Measurements from ENCODE around the gene ZNF609. TPM values are rescaled to one million over a fixed set of nuclear protein-coding genes. Genes with fewer than 3 reads are reported as not detected.

Gene ZNF609
- polyA plus RNA-seq, 1 donor from 2014 or later, result 11.8 TPM

DNA sequence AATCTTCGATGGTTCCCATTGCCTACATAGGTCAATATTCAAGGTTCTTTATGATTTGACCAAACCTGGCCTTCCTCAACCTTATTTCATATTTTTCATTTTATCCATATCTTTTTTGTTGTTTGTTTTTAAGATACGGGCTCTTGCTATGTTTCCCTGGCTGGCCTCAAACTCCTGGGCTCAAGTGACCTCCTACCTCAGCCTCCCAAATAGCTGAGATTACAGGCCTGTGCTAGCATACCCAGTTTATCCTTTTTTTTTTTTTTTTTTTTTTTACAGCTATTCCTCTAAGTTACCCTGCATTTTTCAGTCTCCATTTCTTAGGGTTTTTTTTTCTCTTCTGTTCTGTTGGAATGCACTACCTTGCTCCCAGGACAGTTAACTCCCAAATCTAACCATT lies 14.5 kb downstream of the ZNF609 start:
- no peak overlapping the region for H3K4me3 ChIP-seq (ENCODE audit: low read length)
- TF ChIP-seq, protein P1, sequence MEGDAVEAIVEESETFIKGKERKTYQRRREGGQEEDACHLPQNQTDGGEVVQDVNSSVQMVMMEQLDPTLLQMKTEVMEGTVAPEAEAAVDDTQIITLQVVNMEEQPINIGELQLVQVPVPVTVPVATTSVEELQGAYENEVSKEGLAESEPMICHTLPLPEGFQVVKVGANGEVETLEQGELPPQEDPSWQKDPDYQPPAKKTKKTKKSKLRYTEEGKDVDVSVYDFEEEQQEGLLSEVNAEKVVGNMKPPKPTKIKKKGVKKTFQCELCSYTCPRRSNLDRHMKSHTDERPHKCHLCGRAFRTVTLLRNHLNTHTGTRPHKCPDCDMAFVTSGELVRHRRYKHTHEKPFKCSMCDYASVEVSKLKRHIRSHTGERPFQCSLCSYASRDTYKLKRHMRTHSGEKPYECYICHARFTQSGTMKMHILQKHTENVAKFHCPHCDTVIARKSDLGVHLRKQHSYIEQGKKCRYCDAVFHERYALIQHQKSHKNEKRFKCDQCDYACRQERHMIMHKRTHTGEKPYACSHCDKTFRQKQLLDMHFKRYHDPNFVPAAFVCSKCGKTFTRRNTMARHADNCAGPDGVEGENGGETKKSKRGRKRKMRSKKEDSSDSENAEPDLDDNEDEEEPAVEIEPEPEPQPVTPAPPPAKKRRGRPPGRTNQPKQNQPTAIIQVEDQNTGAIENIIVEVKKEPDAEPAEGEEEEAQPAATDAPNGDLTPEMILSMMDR (IDR thresholded peaks at IDR 0.05; ENCODE audit: poor library complexity, severe bottlenecking), result no peak
- TF ChIP-seq MXI1 (conservative IDR thresholded peaks at IDR 0.05; ENCODE audit: poor library complexity, severe bottlenecking), result no peak
- TF ChIP-seq EZH2 (IDR thresholded peaks at IDR 0.05; ENCODE audit: borderline replicate concordance, insufficient read depth, low read length, poor library complexity, severe bottlenecking), result no peak
- no peak overlapping the region for H2AFZ ChIP-seq (ENCODE audit: low read depth, low read length)
- H3K9me2 ChIP-seq (ENCODE audit: insufficient read depth, low read length), result no peaks in the 10 kb centered on the region
- H3K79me2 ChIP-seq (replicated peaks; ENCODE audit: insufficient read depth, low read length), result peaks cover 76% of the 10 kb centered on the region
- no peaks in the 10 kb centered on the region for H3K9me3 ChIP-seq (ENCODE audit: low read length)
- no peaks in the 10 kb centered on the region for H3K36me3 ChIP-seq (ENCODE audit: insufficient read depth, low read length)
- H3K27ac ChIP-seq (ENCODE audit: low read length), result no peak overlapping the region
- no peak overlapping the region for H3K9ac ChIP-seq (ENCODE audit: low read length)
- H3K4me2 ChIP-seq (ENCODE audit: low read length), result no peak overlapping the region
- H4K20me1 ChIP-seq (ENCODE audit: insufficient read depth), result no peaks in the 10 kb centered on the region
- no peaks in the 10 kb centered on the region for H3K27me3 ChIP-seq (ENCODE audit: insufficient read depth, low read depth, low read length)
- H3F3A ChIP-seq (ENCODE audit: insufficient read depth, low read length, poor library complexity, severe bottlenecking), result no peaks in the 10 kb centered on the region

DNA sequence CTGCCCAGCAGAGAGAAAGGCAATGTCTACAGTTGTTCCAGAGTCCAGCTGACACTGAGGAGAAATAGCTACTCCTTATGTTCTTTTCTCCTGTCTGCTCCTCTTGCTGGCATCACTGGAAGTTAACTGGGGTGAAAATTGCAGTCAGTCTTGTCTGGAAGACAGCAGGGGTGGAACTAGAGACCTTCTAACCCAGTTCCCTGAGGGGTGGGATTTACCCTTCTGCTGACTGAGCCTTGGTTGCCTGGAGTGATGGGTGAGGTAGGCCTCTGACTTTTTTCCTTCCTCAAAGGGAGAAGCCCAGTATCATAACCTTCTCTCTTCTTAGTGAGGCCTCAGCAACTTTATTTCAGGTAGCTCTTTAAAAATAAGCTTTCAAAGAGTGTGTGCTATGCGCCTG lies 16.2 kb downstream of the ZNF609 start:
- TF ChIP-seq TAF1 (IDR thresholded peaks at IDR 0.05; ENCODE audit: low read depth) (no peak), POLR2AphosphoS5 (IDR thresholded peaks at IDR 0.05) (no peak), MXI1 (conservative IDR thresholded peaks at IDR 0.05; ENCODE audit: poor library complexity, severe bottlenecking) (no peak), RAD21 (conservative IDR thresholded peaks at IDR 0.05) (no peak), EP300 (conservative IDR thresholded peaks at IDR 0.05; ENCODE audit: poor library complexity, severe bottlenecking) (no peak), EZH2 (IDR thresholded peaks at IDR 0.05; ENCODE audit: borderline replicate concordance, insufficient read depth, low read length, poor library complexity, severe bottlenecking) (no peak), SMC3 (conservative IDR thresholded peaks at IDR 0.05; ENCODE audit: poor library complexity) (no peak)
- Histone ChIP-seq H3K9ac (ENCODE audit: low read length) (no peak overlapping the region), H3K9me3 (ENCODE audit: low read length) (no peaks in the 10 kb centered on the region), H3K9me2 (ENCODE audit: insufficient read depth, low read length) (no peaks in the 10 kb centered on the region), H3K36me3 (ENCODE audit: insufficient read depth, low read length) (no peaks in the 10 kb centered on the region), H3F3A (ENCODE audit: insufficient read depth, low read length, poor library complexity, severe bottlenecking) (no peaks in the 10 kb centered on the region), H4K20me1 (ENCODE audit: insufficient read depth) (no peaks in the 10 kb centered on the region), H3K27ac (ENCODE audit: low read length) (no peak overlapping the region), H3K27me3 (ENCODE audit: insufficient read depth, low read depth, low read length) (no peaks in the 10 kb centered on the region), H3K4me3 (ENCODE audit: low read length) (no peak overlapping the region), H2AFZ (ENCODE audit: low read depth, low read length) (no peak overlapping the region), H3K4me2 (ENCODE audit: low read length) (no peak overlapping the region), H3K79me2 (replicated peaks; ENCODE audit: insufficient read depth, low read length) (peaks cover 70% of the 10 kb centered on the region)

DNA sequence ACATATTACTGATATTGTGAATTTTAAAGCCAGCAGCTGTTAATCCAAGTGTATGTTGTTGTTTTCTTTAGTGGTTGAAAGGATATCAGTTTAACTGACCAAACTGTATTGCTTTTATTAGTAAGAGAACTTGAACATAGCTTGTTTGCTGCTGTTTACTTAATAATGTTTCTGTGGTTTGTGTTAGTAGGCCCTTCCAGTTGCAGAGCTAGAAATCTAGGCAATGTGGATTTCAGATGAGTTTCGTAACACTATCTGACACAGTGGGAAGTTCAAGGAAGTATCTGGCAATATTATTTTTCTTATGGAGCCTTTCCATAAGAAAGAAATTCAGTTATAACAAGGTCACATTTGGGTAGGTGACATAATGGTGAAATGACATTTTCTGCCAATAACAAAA lies 18.5 kb downstream of the ZNF609 start:
- Histone ChIP-seq H3K27me3 (ENCODE audit: insufficient read depth, low read depth, low read length) (no peaks in the 10 kb centered on the region), H3F3A (ENCODE audit: insufficient read depth, low read length, poor library complexity, severe bottlenecking) (no peaks in the 10 kb centered on the region), H3K79me2 (replicated peaks; ENCODE audit: insufficient read depth, low read length) (peaks cover 63% of the 10 kb centered on the region), H3K4me2 (ENCODE audit: low read length) (no peak overlapping the region), H3K4me3 (ENCODE audit: low read length) (no peak overlapping the region), H3K9ac (ENCODE audit: low read length) (no peak overlapping the region), H3K27ac (ENCODE audit: low read length) (no peak overlapping the region), H3K9me2 (ENCODE audit: insufficient read depth, low read length) (no peaks in the 10 kb centered on the region), H4K20me1 (ENCODE audit: insufficient read depth) (no peaks in the 10 kb centered on the region), H3K9me3 (ENCODE audit: low read length) (no peaks in the 10 kb centered on the region), H2AFZ (ENCODE audit: low read depth, low read length) (no peak overlapping the region), H3K36me3 (ENCODE audit: insufficient read depth, low read length) (no peaks in the 10 kb centered on the region)
- TF ChIP-seq MXI1 (conservative IDR thresholded peaks at IDR 0.05; ENCODE audit: poor library complexity, severe bottlenecking) (no peak), RAD21 (conservative IDR thresholded peaks at IDR 0.05) (no peak), TAF1 (IDR thresholded peaks at IDR 0.05; ENCODE audit: low read depth) (no peak), EZH2 (IDR thresholded peaks at IDR 0.05; ENCODE audit: borderline replicate concordance, insufficient read depth, low read length, poor library complexity, severe bottlenecking) (no peak), EP300 (conservative IDR thresholded peaks at IDR 0.05; ENCODE audit: poor library complexity, severe bottlenecking) (no peak), SMC3 (conservative IDR thresholded peaks at IDR 0.05; ENCODE audit: poor library complexity) (no peak), POLR2AphosphoS5 (IDR thresholded peaks at IDR 0.05) (no peak)
- TF ChIP-seq, protein P2, sequence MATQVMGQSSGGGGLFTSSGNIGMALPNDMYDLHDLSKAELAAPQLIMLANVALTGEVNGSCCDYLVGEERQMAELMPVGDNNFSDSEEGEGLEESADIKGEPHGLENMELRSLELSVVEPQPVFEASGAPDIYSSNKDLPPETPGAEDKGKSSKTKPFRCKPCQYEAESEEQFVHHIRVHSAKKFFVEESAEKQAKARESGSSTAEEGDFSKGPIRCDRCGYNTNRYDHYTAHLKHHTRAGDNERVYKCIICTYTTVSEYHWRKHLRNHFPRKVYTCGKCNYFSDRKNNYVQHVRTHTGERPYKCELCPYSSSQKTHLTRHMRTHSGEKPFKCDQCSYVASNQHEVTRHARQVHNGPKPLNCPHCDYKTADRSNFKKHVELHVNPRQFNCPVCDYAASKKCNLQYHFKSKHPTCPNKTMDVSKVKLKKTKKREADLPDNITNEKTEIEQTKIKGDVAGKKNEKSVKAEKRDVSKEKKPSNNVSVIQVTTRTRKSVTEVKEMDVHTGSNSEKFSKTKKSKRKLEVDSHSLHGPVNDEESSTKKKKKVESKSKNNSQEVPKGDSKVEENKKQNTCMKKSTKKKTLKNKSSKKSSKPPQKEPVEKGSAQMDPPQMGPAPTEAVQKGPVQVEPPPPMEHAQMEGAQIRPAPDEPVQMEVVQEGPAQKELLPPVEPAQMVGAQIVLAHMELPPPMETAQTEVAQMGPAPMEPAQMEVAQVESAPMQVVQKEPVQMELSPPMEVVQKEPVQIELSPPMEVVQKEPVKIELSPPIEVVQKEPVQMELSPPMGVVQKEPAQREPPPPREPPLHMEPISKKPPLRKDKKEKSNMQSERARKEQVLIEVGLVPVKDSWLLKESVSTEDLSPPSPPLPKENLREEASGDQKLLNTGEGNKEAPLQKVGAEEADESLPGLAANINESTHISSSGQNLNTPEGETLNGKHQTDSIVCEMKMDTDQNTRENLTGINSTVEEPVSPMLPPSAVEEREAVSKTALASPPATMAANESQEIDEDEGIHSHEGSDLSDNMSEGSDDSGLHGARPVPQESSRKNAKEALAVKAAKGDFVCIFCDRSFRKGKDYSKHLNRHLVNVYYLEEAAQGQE (IDR thresholded peaks at IDR 0.05; ENCODE audit: borderline replicate concordance), result no peak
- TF ChIP-seq, protein P1 (IDR thresholded peaks at IDR 0.05; ENCODE audit: poor library complexity, severe bottlenecking), result no peak

All from neural cell (in vitro differentiated cells).